Neural cell (in vitro differentiated cells): ENCODE data around the gene UCN2.

Experiments
- CTCF ChIP-seq: fragments of 450-650 bp; IDR thresholded peaks from 2 replicates; pipeline ENCODE4 v1.5.1; 2014; ENCODE audit warnings: antibody characterized with exemption, mild to moderate bottlenecking, moderate library complexity; ENCODE audit not compliant: poor library complexity, severe bottlenecking
- EP300 ChIP-seq: fragments of 450-650 bp; conservative IDR thresholded peaks from 2 replicates; pipeline ENCODE4 v1.6.1; 2014; ENCODE audit warnings: antibody characterized with exemption, mild to moderate bottlenecking, moderate library complexity; ENCODE audit not compliant: poor library complexity, severe bottlenecking
- EZH2 ChIP-seq: fragments of 200-600, 300-800 bp; shearing (Covaris generic), sonication (generic); IDR thresholded peaks from 2 replicates; pipeline ENCODE4 v1.6.1; 2014; ENCODE audit warnings: antibody characterized with exemption, low read length, borderline replicate concordance, mild to moderate bottlenecking; ENCODE audit not compliant: insufficient read depth, poor library complexity, severe bottlenecking
- MXI1 ChIP-seq: fragments of 450-650 bp; conservative IDR thresholded peaks from 2 replicates; pipeline ENCODE4 v1.6.1; 2014; ENCODE audit warnings: antibody characterized with exemption, mild to moderate bottlenecking; ENCODE audit not compliant: poor library complexity, severe bottlenecking
- POLR2AphosphoS5 ChIP-seq: IDR thresholded peaks from 2 replicates; pipeline ENCODE4 v1.6.1; 2012
- RAD21 ChIP-seq: fragments of 450-650 bp; conservative IDR thresholded peaks from 2 replicates; pipeline ENCODE4 v1.6.1; 2014; ENCODE audit warnings: antibody characterized with exemption, mild to moderate bottlenecking, moderate library complexity
- REST ChIP-seq: IDR thresholded peaks from 2 replicates; pipeline ENCODE4 v1.6.1; 2012; ENCODE audit warnings: borderline replicate concordance
- SMC3 ChIP-seq: fragments of 450-650 bp; conservative IDR thresholded peaks from 2 replicates; pipeline ENCODE4 v1.6.1; 2014; ENCODE audit warnings: antibody characterized with exemption, mild to moderate bottlenecking, moderate library complexity; ENCODE audit not compliant: poor library complexity
- TAF1 ChIP-seq: IDR thresholded peaks from 2 replicates; pipeline ENCODE4 v1.6.1; 2012; ENCODE audit warnings: low read depth

- TF ChIP-seq CTCF (no peak), EP300 (no peak), TAF1 (no peak), EZH2 (no peak), SMC3 (no peak), MXI1 (no peak), REST (no peak), POLR2AphosphoS5 (no peak), RAD21 (no peak)
Observed at GRCh38 chr3:48599077-48599501, 35.5 kb upstream of the UCN2 start.
